Measurements from ENCODE around the gene PFN3.

The PFN3 gene

GRCh38 chr5:177399997-177400868 is at the start of gene PFN3:
Gene PFN3 (minus strand): TSS chr5:177400661. CDS start chr5:177400576, 85 bp downstream.
- DNase-seq: no peak

DNA sequence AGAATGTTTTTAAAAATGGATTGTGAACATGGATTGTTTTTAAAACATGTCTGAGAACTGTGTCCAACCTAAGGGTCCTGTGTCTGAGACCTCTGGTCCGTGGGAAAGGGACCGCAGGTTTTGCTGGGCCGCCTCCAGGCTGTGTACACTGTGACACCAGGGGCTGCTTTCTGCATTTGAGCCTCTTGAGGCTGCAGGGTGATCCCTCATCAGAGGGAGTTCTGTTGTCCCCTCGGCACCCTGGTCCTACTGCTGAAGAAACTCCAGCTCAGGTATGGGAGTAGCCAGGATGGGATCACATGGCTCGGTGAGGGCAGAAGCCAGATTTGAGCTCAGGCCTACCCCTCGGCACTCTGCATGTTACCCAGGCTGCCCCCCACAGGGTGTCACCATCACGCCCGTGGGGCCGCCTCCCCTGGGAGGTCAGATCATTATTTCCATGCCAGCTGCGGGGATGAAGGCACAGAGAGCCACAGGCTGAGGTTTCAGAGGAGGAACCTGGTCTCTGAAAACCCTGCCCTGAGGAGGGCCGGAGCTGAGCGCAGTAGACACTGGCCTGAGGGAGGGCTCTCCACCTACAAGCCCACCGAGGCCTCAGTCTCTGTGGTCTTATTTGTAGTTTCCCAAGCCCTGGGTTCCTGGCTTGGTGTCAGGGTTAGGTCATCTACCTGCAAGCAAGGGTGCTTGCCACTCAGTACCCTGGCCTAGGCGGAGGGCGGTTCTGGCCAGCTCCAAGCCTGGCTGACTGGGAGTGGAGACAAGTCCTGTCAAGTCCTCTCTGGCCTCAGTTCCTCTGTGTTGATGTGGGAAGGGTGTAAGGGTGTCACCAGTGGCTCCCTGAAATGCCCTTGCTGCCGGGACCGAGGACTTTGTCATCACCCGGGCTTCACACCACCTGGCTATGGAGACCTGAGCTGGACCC is 48.9 kb upstream of the PFN3 start:
- no peak for DNase-seq

DNA sequence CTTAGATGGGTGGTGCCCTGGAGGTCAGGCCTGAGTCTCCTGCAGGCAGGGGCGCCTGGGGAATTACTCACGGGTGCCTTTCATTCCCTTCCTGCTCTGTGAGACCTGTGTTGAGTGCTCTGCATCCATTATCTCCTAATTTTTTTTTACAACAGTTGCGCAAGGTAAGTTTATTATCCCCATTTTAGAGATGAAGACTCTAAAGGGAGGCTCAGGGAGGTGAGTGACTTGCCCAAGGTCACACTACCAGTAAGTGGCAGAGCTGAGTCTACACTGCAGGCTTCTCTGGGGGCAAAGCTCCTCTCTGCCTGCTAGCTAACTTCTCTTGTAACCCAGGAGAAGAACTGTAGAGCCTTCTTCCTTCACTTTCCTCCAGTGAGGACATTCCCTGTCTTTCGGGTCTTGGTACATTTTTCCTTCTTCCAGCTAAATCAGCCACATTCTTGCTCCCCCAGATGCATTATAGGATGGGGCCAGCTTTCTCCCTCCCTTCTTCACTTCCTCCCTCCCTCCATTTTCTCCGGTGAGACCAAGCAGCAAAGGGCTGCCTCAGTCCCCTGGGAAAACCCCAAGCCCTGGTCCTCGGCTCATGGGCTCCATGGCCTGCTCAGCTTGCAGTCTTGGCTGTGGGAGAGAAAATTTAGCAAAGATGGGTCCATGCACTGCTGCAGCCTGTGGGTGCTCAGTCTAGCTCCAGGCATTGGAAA is 47.9 kb upstream of the PFN3 start:
- DNase-seq: no peak

- no peak for DNase-seq
Measured at GRCh38 chr5:177447611-177448243, 47.3 kb upstream of the PFN3 start.

- no peak for DNase-seq
Measured at GRCh38 chr5:177447066-177447610, 46.7 kb upstream of the PFN3 start.

- peak; percentile 50 for DNase-seq
Measured at GRCh38 chr5:177446200-177447065, 46.0 kb upstream of the PFN3 start, which contains the start of gene PRR7. Gene PRR7 (plus strand): TSS chr5:177446814. CDS start chr5:177455068, 8,254 bp downstream.

GRCh38 chr5:177445917-177446199 is 45.4 kb upstream of the PFN3 start:
- DNase-seq: no peak

- no peak for DNase-seq
Measured at GRCh38 chr5:177445052-177445916, 44.8 kb upstream of the PFN3 start.

GRCh38 chr5:177444106-177445051 is 43.9 kb upstream of the PFN3 start:
- no peak for DNase-seq

GRCh38 chr5:177443144-177443983 is 42.9 kb upstream of the PFN3 start:
- no peak for DNase-seq

- no peak for DNase-seq
Measured at GRCh38 chr5:177442066-177442826, 41.8 kb upstream of the PFN3 start.

GRCh38 chr5:177440990-177441780 is 40.7 kb upstream of the PFN3 start:
- DNase-seq: no peak

- DNase-seq: no peak
Measured at GRCh38 chr5:177440211-177440989, 39.9 kb upstream of the PFN3 start.

- DNase-seq: no peak
Measured at GRCh38 chr5:177439518-177440053, 39.1 kb upstream of the PFN3 start.

DNA sequence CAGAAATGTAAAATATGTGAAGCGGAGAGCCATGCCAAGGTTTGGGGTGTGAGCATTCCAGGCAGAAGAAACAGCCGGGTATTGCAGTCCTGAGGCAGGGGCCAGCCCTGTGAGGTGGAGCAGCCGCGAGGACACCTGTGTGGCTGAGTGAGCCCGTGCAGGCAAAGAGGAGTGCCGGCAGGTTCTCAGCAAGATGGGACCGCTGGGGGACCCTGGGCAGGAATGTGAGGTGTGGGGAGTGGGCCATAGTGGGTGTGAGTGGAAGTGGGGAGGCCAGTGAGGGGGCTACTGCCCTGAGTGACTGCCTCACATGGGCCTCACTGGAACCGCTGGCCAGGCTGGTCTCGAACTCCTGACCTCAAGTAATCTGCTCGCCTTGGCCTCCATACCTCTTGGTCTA is 38.0 kb upstream of the PFN3 start:
- DNase-seq: no peak

All from SHP77 treated with DMSO at 0.1 percent for 48 hours (cell line).